A549 (cell line): Measurements from ENCODE around the gene PARVB. TPM values are rescaled to one million over a fixed set of nuclear protein-coding genes. Genes with fewer than 3 reads are reported as not detected.

Source experiments
- ATAC-seq, 2 experiments: fragments of 200-7000 bp in 1 of 2; fragments of >200 bp in 1 of 2; cut with Nextera tagmentation in 1 of 2; cut with Tn5 transposase in 1 of 2; 3 replicates each; pipeline versions ENCODE4 v1.8.0 to v1.9.1; 2018 to 2020; ENCODE audit warnings: mild to moderate bottlenecking in 1 of 2, moderate library complexity in 1 of 2
- CTCF ChIA-PET: fragments of 300-600 bp; sonication (Branson Sonifier 250); formaldehyde crosslinking; extraction: SDS; loops from one replicate; lab custom pipeline; 2021; ENCODE audit warnings: antibody characterized with exemption, inconsistent platforms; lab: Yijun Ruan, JAX
- POLR2A ChIA-PET: fragments of 350-600 bp; formaldehyde crosslinking; extraction: SDS; loops from one replicate; lab custom pipeline; 2021; ENCODE audit warnings: antibody characterized with exemption, inconsistent platforms; lab: Yijun Ruan, JAX
- DNase-seq, 2 experiments: peaks; one replicate each; pipeline versions ENCODE4 v3.0.0 to v3.0.0-alpha.2; 2011 to 2016; ENCODE audit warnings: low read depth in 1 of 2, low spot score in 1 of 2
- FAIRE-seq: peaks from 2 replicates; lab custom pipeline; 2011; peaks lifted over from hg19 to GRCh38; lab: Jason Lieb, UNC
- H3K27ac ChIP-seq, 2 experiments: fragments of >200 bp; sonication (Bioruptor Twin); formaldehyde crosslinking; 3 replicates each; pipeline ENCODE4 v1.5.1; 2016 to 2017
- H3K4me1 ChIP-seq: fragments of >200 bp; sonication (Bioruptor Twin); formaldehyde crosslinking; 3 replicates; pipeline ENCODE4 v1.6.1; 2016
- H3K4me2 ChIP-seq: fragments of >200 bp; sonication (Bioruptor Twin); formaldehyde crosslinking; 3 replicates; pipeline ENCODE4 v1.6.1; 2016
- H3K4me3 ChIP-seq: fragments of >200 bp; sonication (Bioruptor Twin); formaldehyde crosslinking; 3 replicates; pipeline ENCODE4 v1.5.1; 2016
- H3K9me3 ChIP-seq: fragments of >200 bp; sonication (Bioruptor Twin); formaldehyde crosslinking; 3 replicates; pipeline ENCODE4 v1.6.1; 2016
- CBX8 ChIP-seq: fragments of 200-600 bp; sonication (generic); IDR thresholded peaks from 2 replicates; pipeline ENCODE4 v1.6.1; 2016
- EHMT2 ChIP-seq: fragments of 200-600 bp; sonication (generic); IDR thresholded peaks from 2 replicates; pipeline ENCODE4 v1.6.1; 2016; ENCODE audit warnings: antibody characterized with exemption, low read depth, mild to moderate bottlenecking, moderate library complexity
- ESRRA ChIP-seq: fragments of 150-350 bp; IDR thresholded peaks from 2 replicates; pipeline ENCODE4 v1.6.1; 2014; ENCODE audit warnings: mild to moderate bottlenecking, low read length, borderline replicate concordance
- HEYL ChIP-seq: fragments of 250-450 bp; sonication (Bioruptor Pico); IDR thresholded peaks from 2 replicates; pipeline ENCODE4 v1.8.0; 2021; ENCODE audit warnings: mild to moderate bottlenecking, moderate library complexity
- HOXA7 ChIP-seq: fragments of 250-450 bp; sonication (Bioruptor Pico); IDR thresholded peaks from 2 replicates; pipeline ENCODE4 v1.5.0; 2020; ENCODE audit warnings: mild to moderate bottlenecking, moderate library complexity
- HOXB5 ChIP-seq: fragments of 250-450 bp; sonication (Bioruptor Pico); IDR thresholded peaks from 2 replicates; pipeline ENCODE4 v1.5.0; 2020; ENCODE audit warnings: mild to moderate bottlenecking, moderate library complexity
- MAZ ChIP-seq: fragments of 150-350 bp; IDR thresholded peaks from 2 replicates; pipeline ENCODE4 v1.6.1; 2014; ENCODE audit warnings: antibody characterized with exemption, low read depth, low read length, borderline replicate concordance
- PHF8 ChIP-seq: fragments of 200-600 bp; sonication (generic); IDR thresholded peaks from 2 replicates; pipeline ENCODE4 v1.6.1; 2016; ENCODE audit warnings: low read depth, mild to moderate bottlenecking, antibody characterized with exemption, moderate library complexity, borderline replicate concordance
- RAD21 ChIP-seq, 2 experiments: fragments of >200 bp in 1 of 2; sonication (Bioruptor Twin) in 1 of 2; formaldehyde crosslinking in 1 of 2; IDR thresholded peaks in 1 of 2; conservative IDR thresholded peaks in 1 of 2; 2 replicates in 1 of 2; 3 replicates in 1 of 2; pipeline ENCODE4 v1.6.1; 2012 to 2018; ENCODE audit warnings: inconsistent platforms in 1 of 2
- RARB ChIP-seq: fragments of 250-450 bp; sonication (Bioruptor Pico); IDR thresholded peaks from 2 replicates; pipeline ENCODE4 v1.8.0; 2021; ENCODE audit warnings: mild to moderate bottlenecking, moderate library complexity
- RFX5 ChIP-seq: fragments of 450-650 bp; IDR thresholded peaks from 2 replicates; pipeline ENCODE4 v1.7.1; 2014; ENCODE audit warnings: antibody characterized with exemption, mild to moderate bottlenecking, moderate library complexity
- SREBF2 ChIP-seq: fragments of 450-650 bp; IDR thresholded peaks from 2 replicates; pipeline ENCODE4 v1.6.1; 2014; ENCODE audit warnings: mild to moderate bottlenecking, moderate library complexity
- ZNF302 ChIP-seq: fragments of 250-450 bp; sonication (Bioruptor Pico); IDR thresholded peaks from 2 replicates; pipeline ENCODE4 v1.9.0; 2021; ENCODE audit warnings: inconsistent platforms, mild to moderate bottlenecking, moderate library complexity
- WGBS: methylation state at CpG from one replicate; pipeline ENCODE4 v1.1.6; 2017; ENCODE audit errors: missing lambda C conversion rate; 5-methylcytosine and 5-hydroxymethylcytosine counted together
- polyA plus RNA-seq, 4 experiments: library from polyadenylated mRNA; depleted of rRNA in 3 of 4; stranded (reverse); fragments of >200 nt; fragmentation: RNase III in 1 of 4; extraction: RNeasy Plus Mini Kit Qiagen cat#74134 plus additional on column Dnase treatment in 1 of 4; gene quantifications; 2 replicates in 3 of 4; 3 replicates in 1 of 4; pipeline ENCODE4 v1.2.3, GENCODE V29; 2011 to 2017
- TF ChIP-seq, protein P1 (sequence below): fragments of 250-450 bp; sonication (Bioruptor Pico); IDR thresholded peaks from 2 replicates; pipeline ENCODE4 v1.5.0; 2021; ENCODE audit warnings: mild to moderate bottlenecking, moderate library complexity, borderline replicate concordance
- TF ChIP-seq, protein P2 (sequence below): IDR thresholded peaks from 2 replicates; pipeline ENCODE4 v1.6.1; 2012; ENCODE audit warnings: low read depth, borderline replicate concordance
- TF ChIP-seq, protein P3 (sequence below): fragments of 450-650 bp; IDR thresholded peaks from 2 replicates; pipeline ENCODE4 v1.6.1; 2014; ENCODE audit warnings: antibody characterized with exemption
- TF ChIP-seq, protein P4 (sequence below): fragments of 250-450 bp; sonication (Bioruptor Pico); IDR thresholded peaks from 2 replicates; pipeline ENCODE4 v1.5.0; 2020; ENCODE audit warnings: low read depth, mild to moderate bottlenecking, moderate library complexity
- TF ChIP-seq, protein P5 (sequence below): fragments of >200 bp; sonication (Bioruptor Twin); formaldehyde crosslinking; IDR thresholded peaks from 2 replicates; pipeline ENCODE4 v1.6.1; 2016
- TF ChIP-seq, protein P6 (sequence below): fragments of 200-600 bp; sonication (generic); IDR thresholded peaks from 2 replicates; pipeline ENCODE4 v1.6.1; 2016; ENCODE audit warnings: antibody characterized with exemption, mild to moderate bottlenecking, moderate library complexity
- TF ChIP-seq, protein P7 (sequence below): fragments of 150-350 bp; IDR thresholded peaks from 2 replicates; pipeline ENCODE4 v1.6.1; 2014; ENCODE audit warnings: low read depth, mild to moderate bottlenecking, low read length

Gene PARVB
- polyA plus RNA-seq, 2 of the 4 experiments (the other 2 are of a cell fraction) = 28.3 to 33.5 TPM

DNA sequence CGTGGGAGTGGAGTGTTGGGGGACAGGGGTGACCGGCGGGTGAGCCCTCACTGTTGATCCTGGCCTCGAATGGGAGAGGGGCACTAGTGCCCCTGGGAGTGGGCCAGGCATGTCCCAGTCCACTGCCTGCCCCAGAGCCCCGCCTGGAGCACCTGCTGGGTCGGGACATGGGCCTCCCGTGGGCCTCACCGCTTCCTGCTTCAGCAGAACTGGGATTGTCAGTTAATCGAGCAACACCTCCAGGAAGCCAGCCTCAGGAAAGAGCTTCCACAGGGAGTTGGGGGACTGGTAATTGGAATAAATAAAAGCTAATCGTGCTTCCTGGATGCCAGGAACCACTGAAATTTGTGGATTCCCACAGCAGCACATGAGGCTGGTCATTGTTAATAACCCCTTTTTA is 43.8 kb downstream of the PARVB start:
- H3K4me1 ChIP-seq = no peaks in the 10 kb centered on the region
- ChIA-PET CTCF (interaction anchor here (1.2 to 1.7 kb wide), 5 partner anchors 13 to 559 kb away, joined by 3 to 9 read pairs (median 4); no protein-coding TSS in a partner anchor), POLR2A (no interaction called here)
- FAIRE-seq (no peak), ATAC-seq (no peak), DNase-seq (no peak)
- H3K4me3 ChIP-seq = no peak overlapping the region
- no peak overlapping the region for H3K4me2 ChIP-seq
- no peaks in the 10 kb centered on the region for H3K9me3 ChIP-seq
- WGBS = 87% methylated on average over 7 of the region's 10 CpGs
- TF ChIP-seq, protein P1, sequence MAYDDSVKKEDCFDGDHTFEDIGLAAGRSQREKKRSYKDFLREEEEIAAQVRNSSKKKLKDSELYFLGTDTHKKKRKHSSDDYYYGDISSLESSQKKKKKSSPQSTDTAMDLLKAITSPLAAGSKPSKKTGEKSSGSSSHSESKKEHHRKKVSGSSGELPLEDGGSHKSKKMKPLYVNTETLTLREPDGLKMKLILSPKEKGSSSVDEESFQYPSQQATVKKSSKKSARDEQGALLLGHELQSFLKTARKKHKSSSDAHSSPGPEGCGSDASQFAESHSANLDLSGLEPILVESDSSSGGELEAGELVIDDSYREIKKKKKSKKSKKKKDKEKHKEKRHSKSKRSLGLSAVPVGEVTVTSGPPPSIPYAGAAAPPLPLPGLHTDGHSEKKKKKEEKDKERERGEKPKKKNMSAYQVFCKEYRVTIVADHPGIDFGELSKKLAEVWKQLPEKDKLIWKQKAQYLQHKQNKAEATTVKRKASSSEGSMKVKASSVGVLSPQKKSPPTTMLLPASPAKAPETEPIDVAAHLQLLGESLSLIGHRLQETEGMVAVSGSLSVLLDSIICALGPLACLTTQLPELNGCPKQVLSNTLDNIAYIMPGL (CRISPR knock-in tag) = no peak
- TF ChIP-seq RAD21 (conservative IDR thresholded peaks at IDR 0.05 in 1 of 2, IDR thresholded peaks at IDR 0.05 in 1 of 2) (no peak), PHF8 (no peak), HOXA7 (CRISPR knock-in tag) (no peak), HOXB5 (CRISPR knock-in tag) (no peak), CBX8 (no peak), EHMT2 (no peak), HEYL (no peak), RFX5 (no peak), SREBF2 (no peak), ESRRA (no peak), MAZ (no peak), ZNF302 (CRISPR knock-in tag) (no peak), RARB (CRISPR knock-in tag) (no peak)
- TF ChIP-seq, protein P2, sequence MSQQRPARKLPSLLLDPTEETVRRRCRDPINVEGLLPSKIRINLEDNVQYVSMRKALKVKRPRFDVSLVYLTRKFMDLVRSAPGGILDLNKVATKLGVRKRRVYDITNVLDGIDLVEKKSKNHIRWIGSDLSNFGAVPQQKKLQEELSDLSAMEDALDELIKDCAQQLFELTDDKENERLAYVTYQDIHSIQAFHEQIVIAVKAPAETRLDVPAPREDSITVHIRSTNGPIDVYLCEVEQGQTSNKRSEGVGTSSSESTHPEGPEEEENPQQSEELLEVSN = no peak
- TF ChIP-seq, protein P3, sequence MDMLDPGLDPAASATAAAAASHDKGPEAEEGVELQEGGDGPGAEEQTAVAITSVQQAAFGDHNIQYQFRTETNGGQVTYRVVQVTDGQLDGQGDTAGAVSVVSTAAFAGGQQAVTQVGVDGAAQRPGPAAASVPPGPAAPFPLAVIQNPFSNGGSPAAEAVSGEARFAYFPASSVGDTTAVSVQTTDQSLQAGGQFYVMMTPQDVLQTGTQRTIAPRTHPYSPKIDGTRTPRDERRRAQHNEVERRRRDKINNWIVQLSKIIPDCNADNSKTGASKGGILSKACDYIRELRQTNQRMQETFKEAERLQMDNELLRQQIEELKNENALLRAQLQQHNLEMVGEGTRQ = no peak
- TF ChIP-seq, protein P4, sequence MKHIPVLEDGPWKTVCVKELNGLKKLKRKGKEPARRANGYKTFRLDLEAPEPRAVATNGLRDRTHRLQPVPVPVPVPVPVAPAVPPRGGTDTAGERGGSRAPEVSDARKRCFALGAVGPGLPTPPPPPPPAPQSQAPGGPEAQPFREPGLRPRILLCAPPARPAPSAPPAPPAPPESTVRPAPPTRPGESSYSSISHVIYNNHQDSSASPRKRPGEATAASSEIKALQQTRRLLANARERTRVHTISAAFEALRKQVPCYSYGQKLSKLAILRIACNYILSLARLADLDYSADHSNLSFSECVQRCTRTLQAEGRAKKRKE (CRISPR knock-in tag) = no peak
- TF ChIP-seq, protein P5, sequence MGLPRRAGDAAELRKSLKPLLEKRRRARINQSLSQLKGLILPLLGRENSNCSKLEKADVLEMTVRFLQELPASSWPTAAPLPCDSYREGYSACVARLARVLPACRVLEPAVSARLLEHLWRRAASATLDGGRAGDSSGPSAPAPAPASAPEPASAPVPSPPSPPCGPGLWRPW = no peak
- TF ChIP-seq, protein P6, sequence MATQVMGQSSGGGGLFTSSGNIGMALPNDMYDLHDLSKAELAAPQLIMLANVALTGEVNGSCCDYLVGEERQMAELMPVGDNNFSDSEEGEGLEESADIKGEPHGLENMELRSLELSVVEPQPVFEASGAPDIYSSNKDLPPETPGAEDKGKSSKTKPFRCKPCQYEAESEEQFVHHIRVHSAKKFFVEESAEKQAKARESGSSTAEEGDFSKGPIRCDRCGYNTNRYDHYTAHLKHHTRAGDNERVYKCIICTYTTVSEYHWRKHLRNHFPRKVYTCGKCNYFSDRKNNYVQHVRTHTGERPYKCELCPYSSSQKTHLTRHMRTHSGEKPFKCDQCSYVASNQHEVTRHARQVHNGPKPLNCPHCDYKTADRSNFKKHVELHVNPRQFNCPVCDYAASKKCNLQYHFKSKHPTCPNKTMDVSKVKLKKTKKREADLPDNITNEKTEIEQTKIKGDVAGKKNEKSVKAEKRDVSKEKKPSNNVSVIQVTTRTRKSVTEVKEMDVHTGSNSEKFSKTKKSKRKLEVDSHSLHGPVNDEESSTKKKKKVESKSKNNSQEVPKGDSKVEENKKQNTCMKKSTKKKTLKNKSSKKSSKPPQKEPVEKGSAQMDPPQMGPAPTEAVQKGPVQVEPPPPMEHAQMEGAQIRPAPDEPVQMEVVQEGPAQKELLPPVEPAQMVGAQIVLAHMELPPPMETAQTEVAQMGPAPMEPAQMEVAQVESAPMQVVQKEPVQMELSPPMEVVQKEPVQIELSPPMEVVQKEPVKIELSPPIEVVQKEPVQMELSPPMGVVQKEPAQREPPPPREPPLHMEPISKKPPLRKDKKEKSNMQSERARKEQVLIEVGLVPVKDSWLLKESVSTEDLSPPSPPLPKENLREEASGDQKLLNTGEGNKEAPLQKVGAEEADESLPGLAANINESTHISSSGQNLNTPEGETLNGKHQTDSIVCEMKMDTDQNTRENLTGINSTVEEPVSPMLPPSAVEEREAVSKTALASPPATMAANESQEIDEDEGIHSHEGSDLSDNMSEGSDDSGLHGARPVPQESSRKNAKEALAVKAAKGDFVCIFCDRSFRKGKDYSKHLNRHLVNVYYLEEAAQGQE = no peak
- TF ChIP-seq, protein P7, sequence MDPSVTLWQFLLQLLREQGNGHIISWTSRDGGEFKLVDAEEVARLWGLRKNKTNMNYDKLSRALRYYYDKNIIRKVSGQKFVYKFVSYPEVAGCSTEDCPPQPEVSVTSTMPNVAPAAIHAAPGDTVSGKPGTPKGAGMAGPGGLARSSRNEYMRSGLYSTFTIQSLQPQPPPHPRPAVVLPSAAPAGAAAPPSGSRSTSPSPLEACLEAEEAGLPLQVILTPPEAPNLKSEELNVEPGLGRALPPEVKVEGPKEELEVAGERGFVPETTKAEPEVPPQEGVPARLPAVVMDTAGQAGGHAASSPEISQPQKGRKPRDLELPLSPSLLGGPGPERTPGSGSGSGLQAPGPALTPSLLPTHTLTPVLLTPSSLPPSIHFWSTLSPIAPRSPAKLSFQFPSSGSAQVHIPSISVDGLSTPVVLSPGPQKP = no peak
- TF ChIP-seq, all 56 proteins: peak for 0
- no peak overlapping the region for H3K27ac ChIP-seq
